HG02870 (cell line): ENCODE data around the gene FCHSD2.
A peak's percentile ranks its signal among the peaks of the same experiment; 100 is the strongest.

ENCODE experiments used
- ATAC-seq: cut with Tn5 transposase; IDR thresholded peaks from one replicate; pipeline ENCODE4 v1.9.1; 2021; ENCODE audit warnings: mild to moderate bottlenecking, moderate library complexity; ENCODE audit not compliant: unreplicated experiment

The FCHSD2 gene

GRCh38 chr11:72975778-72976521 lies 166.2 kb downstream of the FCHSD2 start:
- no peak for ATAC-seq

GRCh38 chr11:72974487-72975205 lies 167.5 kb downstream of the FCHSD2 start:
- no peak for ATAC-seq

- ATAC-seq = no peak
Observed at GRCh38 chr11:72972496-72973128, 169.5 kb downstream of the FCHSD2 start.

- no peak for ATAC-seq
Observed at GRCh38 chr11:72971192-72971967, 170.7 kb downstream of the FCHSD2 start.

GRCh38 chr11:72970557-72971118 lies 171.5 kb downstream of the FCHSD2 start:
- no peak for ATAC-seq

- peak; percentile 83 for ATAC-seq
Observed at GRCh38 chr11:72969894-72970335, 172.2 kb downstream of the FCHSD2 start.

- no peak for ATAC-seq
Observed at GRCh38 chr11:72968390-72968789, 173.7 kb downstream of the FCHSD2 start.

- no peak for ATAC-seq
Observed at GRCh38 chr11:72965672-72966071, 176.4 kb downstream of the FCHSD2 start.

GRCh38 chr11:72962717-72963116 lies 179.4 kb downstream of the FCHSD2 start:
- ATAC-seq = no peak

GRCh38 chr11:72962084-72962483 lies 180.0 kb downstream of the FCHSD2 start:
- ATAC-seq = no peak

- ATAC-seq = no peak
Observed at GRCh38 chr11:72959998-72960731, 182.0 kb downstream of the FCHSD2 start.

- ATAC-seq = no peak
Observed at GRCh38 chr11:72958791-72959190, 183.3 kb downstream of the FCHSD2 start.

- no peak for ATAC-seq
Observed at GRCh38 chr11:72955466-72955865, 186.7 kb downstream of the FCHSD2 start.

- ATAC-seq = no peak
Observed at GRCh38 chr11:72954860-72955259, 187.3 kb downstream of the FCHSD2 start.

- no peak for ATAC-seq
Observed at GRCh38 chr11:72953637-72954036, 188.5 kb downstream of the FCHSD2 start.

GRCh38 chr11:72951888-72952287 lies 190.2 kb downstream of the FCHSD2 start:
- no peak for ATAC-seq

- no peak for ATAC-seq
Observed at GRCh38 chr11:72951193-72951592, 190.9 kb downstream of the FCHSD2 start.

GRCh38 chr11:72950685-72951084 lies 191.4 kb downstream of the FCHSD2 start:
- ATAC-seq = no peak

- no peak for ATAC-seq
Observed at GRCh38 chr11:72947229-72947628, 194.9 kb downstream of the FCHSD2 start.

- ATAC-seq = no peak
Observed at GRCh38 chr11:72943664-72944063, 198.5 kb downstream of the FCHSD2 start.
